Lower lobe of right lung (tissue), 2 donors: ENCODE measurements around the gene CTAG1A. TPM values are rescaled to one million over a fixed set of nuclear protein-coding genes. Genes with fewer than 3 reads are reported as not detected.
"Not testable (repeated sequence)": the region's sequence is repeated elsewhere in the genome, so short reads cannot be mapped to it uniquely, and the experiment has no call there.

Source experiments
- ATAC-seq, 2 donors: fragments of 200-7000 bp; cut with Tn5 transposase; one replicate each; pipeline ENCODE4 v1.9.1; 2020 to 2022; ENCODE audit warnings: mild to moderate bottlenecking in 2 of 2, moderate library complexity in 2 of 2
- DNase-seq: peaks from one replicate; pipeline ENCODE4 v3.0.0-alpha.2; 2020
- H3K27ac ChIP-seq: fragments of 200-600 bp; one replicate; pipeline ENCODE4 v1.8.0; 2022
- H3K27me3 ChIP-seq: fragments of 200-600 bp; one replicate; pipeline ENCODE4 v1.8.0; 2022; ENCODE audit warnings: low read depth
- H3K36me3 ChIP-seq: fragments of 200-600 bp; one replicate; pipeline ENCODE4 v1.8.0; 2022; ENCODE audit warnings: mild to moderate bottlenecking
- H3K4me1 ChIP-seq: fragments of 200-600 bp; one replicate; pipeline ENCODE4 v1.8.0; 2022
- H3K4me3 ChIP-seq: fragments of 200-600 bp; one replicate; pipeline ENCODE4 v1.8.0; 2022; ENCODE audit warnings: mild to moderate bottlenecking
- H3K9me3 ChIP-seq: fragments of 200-600 bp; one replicate; pipeline ENCODE4 v1.8.0; 2022
- CTCF ChIP-seq: fragments of 200-600 bp; IDR thresholded peaks from one replicate; pipeline ENCODE4 v1.8.0; 2022; ENCODE audit warnings: antibody characterized with exemption, mild to moderate bottlenecking
- intact Hi-C: fragments of 100-400 bp; cut with DNase I; formaldehyde crosslinking; loops from one replicate; pipeline ENCODE4 v1.11.0; 2022
- total RNA-seq: library from RNA; stranded (reverse); fragmentation: NEBNext Ultra II Directional; extraction: Animal tissue kit (Norgen Biotek cat#: 25700); gene quantifications from one replicate; pipeline ENCODE4 v1.2.1, GENCODE V29; 2021
- donor health status: DM: no; HTN: yes; CAD: no; lungs with severe emphysema.

Gene CTAG1A
- total RNA-seq, 1 donor from 2014 or later, result not detected

- no peaks in the 10 kb centered on the region for H3K27me3 ChIP-seq
- H3K9me3 ChIP-seq, result no peaks in the 10 kb centered on the region
- TF ChIP-seq CTCF, result no peak
- peak; percentile 91 for DNase-seq
- peak; percentile 96 for ATAC-seq
- H3K4me1 ChIP-seq, result peaks cover 36% of the 10 kb centered on the region
- peak within 1 kb of the TSS; percentile 87 for H3K27ac ChIP-seq
- intact Hi-C loops, result no loop called here
- H3K4me3 ChIP-seq, result peak within 1 kb of the TSS; percentile 70
- H3K36me3 ChIP-seq, result peaks cover 4% of the 10 kb centered on the region
Measured at GRCh38 chrX:154547245-154548027, 37.5 kb upstream of the CTAG1A start, which contains the start of gene IKBKG. TSS of gene IKBKG (plus strand) at chrX:154547620. CDS start at chrX:154552003, 4,383 bp downstream.

DNA sequence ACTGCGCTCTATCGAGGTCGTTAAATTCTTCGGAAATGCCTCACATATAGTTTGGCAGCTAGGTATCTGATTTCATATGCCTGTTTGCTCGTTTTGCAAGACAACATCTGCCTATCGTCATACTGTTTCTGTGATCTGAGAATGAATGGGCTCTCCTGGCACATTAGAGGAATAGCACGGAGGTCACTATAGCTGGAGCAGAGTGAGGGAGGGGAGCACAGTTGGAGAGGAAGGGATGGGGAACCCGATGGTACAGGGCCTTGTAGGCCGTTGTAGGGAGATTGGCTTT, 37.0 kb upstream of the CTAG1A start:
- ATAC-seq (no peak), DNase-seq (no peak)
- intact Hi-C loops, result no loop called here
- Histone ChIP-seq H3K27ac (peak overlapping the region; percentile 87), H3K36me3 (peaks cover 5% of the 10 kb centered on the region), H3K27me3 (no peaks in the 10 kb centered on the region), H3K9me3 (no peaks in the 10 kb centered on the region), H3K4me3 (peak overlapping the region; percentile 70), H3K4me1 (peaks cover 33% of the 10 kb centered on the region)
- no peak for TF ChIP-seq CTCF

- Histone ChIP-seq H3K4me1 (peaks cover 18% of the 10 kb centered on the region), H3K27me3 (no peaks in the 10 kb centered on the region), H3K4me3 (no peak overlapping the region), H3K36me3 (peaks cover 21% of the 10 kb centered on the region), H3K9me3 (no peaks in the 10 kb centered on the region), H3K27ac (no peak overlapping the region)
- intact Hi-C loops, result no loop called here
- DNase-seq (no peak), ATAC-seq (no peak)
- TF ChIP-seq CTCF, result no peak
Measured at GRCh38 chrX:154549766-154550165, 35.2 kb upstream of the CTAG1A start.

DNA sequence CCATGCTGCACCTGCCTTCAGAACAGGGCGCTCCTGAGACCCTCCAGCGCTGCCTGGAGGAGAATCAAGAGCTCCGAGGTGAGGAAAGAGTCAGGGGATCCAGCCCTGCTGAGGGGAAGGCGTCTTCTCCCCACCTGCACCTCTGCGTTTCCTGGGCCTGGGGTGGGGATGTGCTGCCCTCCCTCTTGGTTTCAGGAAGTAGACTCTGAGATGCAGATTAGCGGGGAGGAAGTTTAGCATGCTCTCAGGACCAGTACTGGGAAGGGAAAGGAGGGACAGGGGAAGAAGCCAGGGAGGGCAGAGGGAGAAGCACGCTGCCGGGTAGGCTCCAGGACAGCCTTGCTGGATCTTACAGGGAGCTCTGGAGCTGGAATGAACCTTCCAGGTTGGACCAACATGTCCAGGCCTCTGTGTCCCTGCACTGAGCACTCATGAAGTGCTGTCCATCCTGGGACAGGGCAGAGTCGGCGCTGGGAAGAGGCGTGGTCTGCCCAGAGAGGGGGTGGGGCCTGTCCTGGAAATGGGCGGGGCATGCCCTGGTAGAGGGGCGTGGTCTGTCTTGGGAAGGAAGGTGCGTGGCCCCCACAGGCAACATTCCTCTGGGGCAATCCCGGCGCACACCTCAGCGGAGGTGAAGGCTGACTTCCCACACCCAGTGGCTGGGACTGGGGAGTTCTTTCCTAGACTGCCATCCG, 32.7 kb upstream of the CTAG1A start:
- H3K9me3 ChIP-seq, intact Hi-C loops, H3K27ac ChIP-seq, H3K27me3 ChIP-seq, H3K4me3 ChIP-seq, DNase-seq, ATAC-seq: not testable (repeated sequence)
- peaks cover 30% of the 10 kb centered on the region for H3K36me3 ChIP-seq
- H3K4me1 ChIP-seq, result peaks cover 12% of the 10 kb centered on the region

GRCh38 chrX:154558060-154558690, 26.8 kb upstream of the CTAG1A start:
- DNase-seq, H3K4me3 ChIP-seq, ATAC-seq, H3K9me3 ChIP-seq, H3K27me3 ChIP-seq, intact Hi-C loops, H3K27ac ChIP-seq, H3K4me1 ChIP-seq: not testable (repeated sequence)
- peaks cover 23% of the 10 kb centered on the region for H3K36me3 ChIP-seq

- intact Hi-C loops, H3K4me1 ChIP-seq, H3K27me3 ChIP-seq, H3K9me3 ChIP-seq, ATAC-seq, DNase-seq, H3K27ac ChIP-seq, H3K4me3 ChIP-seq: not testable (repeated sequence)
- H3K36me3 ChIP-seq, result peaks cover 16% of the 10 kb centered on the region
Measured at GRCh38 chrX:154558896-154559295, 26.0 kb upstream of the CTAG1A start.

- H3K4me1 ChIP-seq, H3K9me3 ChIP-seq, H3K36me3 ChIP-seq, H3K27ac ChIP-seq, intact Hi-C loops, ATAC-seq, H3K4me3 ChIP-seq, DNase-seq, H3K27me3 ChIP-seq: not testable (repeated sequence)
Measured at GRCh38 chrX:154560326-154560725, 24.6 kb upstream of the CTAG1A start.

DNA sequence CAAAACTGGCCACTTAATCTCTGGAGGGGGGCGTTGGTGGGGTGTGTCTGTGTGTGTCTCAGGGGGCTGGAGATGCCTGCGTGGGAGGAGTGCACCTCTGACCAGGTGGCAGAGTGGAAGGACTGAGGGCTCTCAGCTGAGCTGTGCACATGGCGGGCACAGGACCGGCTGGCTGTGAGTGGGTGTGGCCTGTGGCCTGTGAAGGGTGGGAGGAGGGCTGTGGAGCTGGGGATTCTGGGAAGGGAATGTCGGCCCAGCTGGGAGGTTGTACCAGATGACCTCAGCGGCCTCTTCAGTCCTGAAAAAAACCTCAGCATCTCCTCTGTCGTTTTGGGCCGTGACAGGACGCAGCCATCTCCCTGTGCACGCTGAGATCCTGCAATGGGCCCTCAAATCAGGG, 22.6 kb upstream of the CTAG1A start:
- H3K9me3 ChIP-seq, H3K4me3 ChIP-seq, H3K36me3 ChIP-seq, H3K27ac ChIP-seq, DNase-seq, intact Hi-C loops, H3K4me1 ChIP-seq, H3K27me3 ChIP-seq: not testable (repeated sequence)
- peak in 1 of 2 donors; percentile 41 for ATAC-seq

DNA sequence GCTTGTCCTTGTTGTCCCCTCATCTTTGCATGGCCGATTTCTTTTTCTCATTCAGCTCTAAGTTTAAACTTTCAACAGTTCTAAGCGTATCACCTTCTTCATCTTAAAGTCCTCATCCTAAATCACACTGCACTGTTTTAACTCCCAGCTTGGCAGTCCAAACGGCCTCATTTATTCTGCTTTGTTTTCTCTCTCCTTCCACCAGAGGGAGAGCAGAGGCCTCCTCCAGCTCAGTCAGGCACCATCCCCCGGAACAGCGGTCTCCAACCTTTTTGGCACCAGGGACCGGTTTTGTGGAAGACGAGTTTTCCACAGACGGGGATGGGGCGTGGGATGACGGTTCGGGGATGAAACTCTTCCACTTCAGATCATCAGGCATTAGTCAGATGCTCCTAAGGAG, 14.6 kb upstream of the CTAG1A start:
- ATAC-seq, DNase-seq, H3K36me3 ChIP-seq, intact Hi-C loops, H3K27me3 ChIP-seq, H3K27ac ChIP-seq, H3K4me3 ChIP-seq, H3K9me3 ChIP-seq, H3K4me1 ChIP-seq: not testable (repeated sequence)

DNA sequence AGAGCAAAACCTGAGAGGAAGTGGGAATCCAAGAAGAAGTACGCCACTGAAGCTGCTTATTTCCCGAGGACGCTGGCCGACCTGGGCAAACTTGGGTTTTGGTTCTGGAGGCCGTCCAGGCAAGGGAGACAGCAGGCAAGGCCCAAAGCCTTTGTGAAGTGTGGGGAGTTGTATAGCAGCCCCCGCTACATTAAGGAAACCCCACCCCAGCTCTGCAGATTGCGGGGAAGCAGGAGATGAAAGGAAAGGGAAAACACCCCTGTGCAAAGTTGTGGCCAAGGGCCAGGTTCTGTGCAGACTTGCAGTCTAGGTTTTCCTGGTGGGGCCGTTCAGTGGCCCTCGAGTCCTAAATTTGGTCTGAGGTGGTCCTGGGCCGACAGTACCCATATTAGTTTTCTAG, 11.9 kb upstream of the CTAG1A start:
- H3K4me3 ChIP-seq, intact Hi-C loops, H3K4me1 ChIP-seq, H3K27ac ChIP-seq, H3K9me3 ChIP-seq, ATAC-seq, DNase-seq, H3K36me3 ChIP-seq, H3K27me3 ChIP-seq: not testable (repeated sequence)
